ENCODE measurements around the gene NHSL1.

NHSL1 gene

DNA sequence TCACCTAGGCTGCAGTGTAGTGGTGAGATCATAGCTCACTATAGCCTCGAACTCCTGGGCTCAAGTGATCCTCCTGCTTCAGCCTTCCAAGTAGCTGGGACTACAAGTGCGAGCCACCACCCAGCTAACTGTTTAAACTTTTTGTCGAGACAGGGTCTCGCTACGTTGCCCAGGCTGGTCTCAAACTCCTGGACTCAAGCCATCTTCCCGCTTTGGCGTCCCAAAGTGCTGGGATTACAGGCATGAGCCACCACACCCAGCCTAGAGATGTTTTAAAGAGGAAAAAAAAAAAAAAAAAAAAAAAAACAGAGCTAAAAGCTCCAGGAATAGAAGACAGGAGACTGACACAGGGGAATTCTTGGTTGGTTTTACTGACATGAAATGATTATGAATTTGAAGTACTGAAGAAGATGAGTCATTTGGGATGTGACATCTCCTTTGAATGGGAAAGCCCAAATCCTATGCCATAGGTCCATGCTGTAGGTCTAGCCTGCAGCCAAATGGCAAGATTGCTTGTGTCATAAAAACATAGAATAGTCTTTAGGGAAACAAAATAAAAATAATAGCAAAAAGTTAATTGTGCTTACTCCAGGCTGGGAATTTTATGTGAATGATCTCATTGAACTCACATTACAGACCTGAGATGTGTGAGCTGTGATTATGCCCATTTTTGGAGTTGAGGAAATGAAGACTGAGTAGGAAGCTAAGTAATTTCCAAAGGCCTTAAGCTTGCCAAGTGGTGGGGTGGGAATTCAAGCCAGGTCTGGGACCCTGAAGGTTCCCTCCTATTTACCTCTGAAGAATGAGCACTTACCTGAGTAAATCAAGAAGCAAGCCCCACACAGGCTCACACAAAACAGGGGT lies 24.3 kb upstream of the NHSL1 start:
- DNase-seq, result no peak

DNA sequence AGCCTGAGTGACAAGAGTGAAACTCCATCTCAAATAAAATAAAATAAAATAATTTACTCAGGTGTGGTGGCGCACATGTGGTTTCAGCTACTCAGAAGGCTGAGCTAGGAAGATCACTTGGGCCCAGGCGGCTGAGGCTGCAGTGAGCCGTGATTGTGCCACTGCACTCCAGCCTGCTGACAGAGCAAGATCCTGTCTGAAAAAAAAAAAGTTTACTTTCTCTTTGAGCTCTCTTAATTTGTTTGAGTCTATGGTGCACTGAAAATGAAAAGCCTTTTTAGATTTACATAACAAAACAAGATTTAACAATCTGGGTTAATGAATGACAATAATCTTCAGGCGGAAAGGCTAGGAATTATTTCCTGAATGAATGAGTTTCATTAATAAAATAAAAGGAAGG lies 23.3 kb upstream of the NHSL1 start:
- DNase-seq, result no peak

DNA sequence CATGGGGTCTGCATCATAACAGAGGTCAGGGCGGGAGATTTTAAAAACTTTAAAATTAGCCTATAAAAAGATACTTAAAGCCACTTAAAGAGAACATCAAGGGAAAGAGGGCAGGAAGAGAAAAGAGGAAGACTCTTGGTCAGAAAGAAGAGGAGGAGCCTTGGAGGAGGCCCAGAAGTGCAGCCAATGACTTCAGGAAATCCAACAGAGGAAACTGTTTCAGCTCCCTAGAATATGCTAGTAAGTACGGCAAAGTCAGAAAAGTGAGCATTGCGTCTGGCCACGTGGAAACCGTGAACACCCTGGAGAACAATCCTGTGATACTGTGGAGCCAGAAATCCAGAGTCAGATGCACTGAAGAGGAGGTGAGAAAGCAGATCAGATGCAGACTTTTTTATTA lies 22.5 kb upstream of the NHSL1 start:
- DNase-seq, result peak; percentile 60 to 73

DNA sequence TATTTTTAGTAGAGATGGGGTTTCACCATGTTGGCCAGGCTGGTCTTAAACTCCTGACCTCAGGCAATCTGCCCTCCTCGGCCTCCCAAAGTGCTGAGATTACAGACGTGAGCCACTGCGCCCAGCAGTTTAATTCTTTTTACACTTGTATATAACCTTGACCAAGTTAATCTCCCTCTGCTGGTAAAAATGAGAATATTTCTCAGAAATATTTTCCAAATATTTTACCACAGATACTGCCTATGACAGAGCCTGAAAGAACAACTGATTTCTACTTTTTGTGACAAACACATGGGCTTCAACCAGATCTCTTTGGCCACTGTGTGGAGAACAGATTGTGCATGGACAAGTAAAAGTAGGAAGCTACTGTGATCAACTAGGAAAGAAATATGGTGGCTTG lies 21.2 kb upstream of the NHSL1 start:
- peak in 1 of 2 donors; percentile 50 for DNase-seq

DNA sequence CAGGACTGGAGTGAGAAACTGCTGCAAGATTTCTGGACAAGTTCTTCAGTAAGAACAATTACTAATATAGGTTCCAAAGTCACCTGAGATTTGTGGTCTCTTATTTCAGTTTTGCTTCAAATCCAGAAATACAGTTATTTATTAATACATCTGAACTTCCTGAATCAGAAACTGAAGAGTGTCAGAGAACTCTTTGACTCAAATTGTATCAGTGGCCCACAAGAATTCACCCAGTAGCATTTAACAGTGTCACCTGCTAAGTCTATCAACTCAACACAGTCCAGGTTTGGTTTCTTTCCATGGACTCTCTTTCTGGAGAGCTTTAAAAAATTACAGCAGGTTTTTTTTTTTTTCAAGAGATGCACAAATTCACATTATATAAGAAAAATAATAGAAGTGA lies 18.8 kb upstream of the NHSL1 start:
- DNase-seq, result no peak

DNA sequence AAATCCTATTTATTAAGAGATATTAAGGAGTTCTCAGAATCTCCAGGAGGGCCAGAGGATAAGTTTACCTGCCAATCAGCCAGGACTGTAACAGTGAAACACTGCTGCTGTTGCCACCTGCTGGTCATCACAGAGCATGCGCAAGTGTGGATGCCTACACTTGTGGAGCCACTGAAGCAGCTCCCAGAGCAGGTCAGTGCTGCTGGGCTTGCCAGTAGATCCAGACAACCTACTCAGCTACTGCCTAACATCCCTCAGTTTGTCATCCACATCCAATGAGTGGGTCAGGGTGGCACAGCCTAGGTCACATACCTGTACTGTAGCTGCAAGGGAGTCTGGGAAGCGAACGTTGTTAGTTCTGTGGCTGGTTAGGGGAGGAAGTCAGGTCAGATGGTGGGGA lies 18.3 kb upstream of the NHSL1 start:
- peak; percentile 54 to 62 for DNase-seq

DNA sequence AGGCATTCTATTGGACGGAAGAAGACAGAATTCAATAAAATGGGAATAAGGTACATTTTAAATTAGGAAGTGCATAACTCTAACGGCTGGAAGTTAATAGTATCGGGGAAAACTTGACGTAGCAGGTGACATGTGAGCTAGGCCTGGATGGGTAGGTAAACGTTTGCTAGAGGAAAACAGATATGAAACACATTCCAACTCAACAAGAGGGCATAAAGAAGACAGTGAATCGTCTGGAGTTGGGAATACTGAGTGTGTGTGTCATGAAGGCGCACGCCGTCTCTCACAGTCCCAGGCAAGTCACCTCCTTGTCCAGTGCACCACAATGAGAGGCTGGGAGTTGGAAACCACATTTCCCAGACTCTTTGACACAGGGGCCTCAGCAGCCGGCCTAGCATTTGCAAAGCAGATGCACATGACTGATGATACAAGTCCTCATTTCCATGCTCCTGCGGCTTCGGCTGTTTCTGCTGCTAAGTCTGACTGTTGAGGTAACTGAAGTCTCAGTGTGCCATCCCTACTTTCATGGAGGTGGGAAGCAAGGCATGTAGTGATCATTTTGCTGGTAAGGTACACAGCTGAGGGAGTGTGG lies 16.5 kb upstream of the NHSL1 start:
- DNase-seq, result no peak

DNA sequence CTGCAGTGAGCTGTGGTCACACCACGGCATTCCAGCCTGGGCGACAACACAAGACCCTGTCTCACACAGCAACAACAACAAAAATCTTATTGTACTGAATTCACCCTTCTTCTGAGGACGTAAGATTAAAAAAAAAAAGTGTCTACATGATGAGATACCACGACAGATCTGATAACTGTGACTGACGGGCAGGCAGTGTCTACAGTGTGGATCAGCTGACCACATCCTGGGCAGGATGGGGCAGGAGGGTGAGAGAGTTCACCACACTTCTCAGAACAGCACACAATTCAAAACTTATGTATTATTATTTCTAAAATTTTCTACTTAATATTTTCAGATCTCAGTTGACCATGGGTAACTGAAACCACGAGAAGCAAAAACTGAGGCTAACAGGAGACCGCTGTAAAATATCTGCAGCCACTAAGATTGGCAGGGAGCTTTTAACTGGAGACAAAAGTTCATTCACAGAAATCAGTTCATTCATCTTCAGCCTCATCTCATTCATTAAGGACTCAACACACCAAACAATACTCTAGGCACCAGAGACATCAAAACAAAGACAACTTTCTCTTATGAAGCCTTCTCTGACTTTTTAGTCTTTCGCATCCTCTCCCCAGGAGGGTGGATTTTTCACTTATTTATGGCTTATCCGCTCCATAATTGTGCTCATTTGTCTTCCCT lies 15.7 kb upstream of the NHSL1 start:
- no peak for DNase-seq

DNA sequence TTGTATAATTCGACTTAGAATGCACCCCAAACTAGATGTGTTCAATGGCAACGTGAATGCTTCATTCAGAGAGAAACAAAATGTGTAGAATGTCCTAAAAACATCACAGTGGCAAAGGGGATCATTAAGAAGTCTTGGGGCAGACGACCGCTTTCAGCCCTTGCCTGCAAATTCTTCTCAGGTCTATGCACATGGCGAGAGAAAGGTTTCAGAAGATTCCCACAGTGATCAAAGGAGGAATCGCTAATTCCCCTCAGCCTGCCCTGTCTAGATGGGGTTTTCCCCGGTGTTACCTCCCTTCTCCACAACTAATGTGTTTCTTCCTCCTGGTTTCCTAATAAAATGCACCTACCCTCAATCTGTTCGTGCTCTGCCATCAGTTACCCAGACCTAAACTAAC lies 13.3 kb upstream of the NHSL1 start:
- no peak for DNase-seq

DNA sequence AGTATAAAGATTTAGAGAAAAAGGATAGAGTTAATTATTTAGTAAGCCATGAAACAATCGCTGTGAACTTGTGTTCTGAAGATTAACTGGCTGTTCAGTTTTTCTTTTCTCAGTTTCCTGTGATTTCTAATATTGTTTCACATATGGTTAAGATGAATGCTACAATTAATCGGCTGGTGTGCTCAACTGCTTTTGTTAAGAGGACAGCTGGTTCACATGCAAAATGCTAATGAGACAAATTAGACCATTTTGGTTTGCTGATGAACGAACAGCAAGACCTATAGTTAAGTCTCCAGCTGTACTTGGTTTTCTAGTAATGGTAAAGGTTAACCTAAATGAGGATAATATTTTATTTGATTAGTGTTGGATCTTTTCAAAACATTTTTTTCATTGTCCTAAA lies 10.8 kb upstream of the NHSL1 start:
- no peak for DNase-seq

DNA sequence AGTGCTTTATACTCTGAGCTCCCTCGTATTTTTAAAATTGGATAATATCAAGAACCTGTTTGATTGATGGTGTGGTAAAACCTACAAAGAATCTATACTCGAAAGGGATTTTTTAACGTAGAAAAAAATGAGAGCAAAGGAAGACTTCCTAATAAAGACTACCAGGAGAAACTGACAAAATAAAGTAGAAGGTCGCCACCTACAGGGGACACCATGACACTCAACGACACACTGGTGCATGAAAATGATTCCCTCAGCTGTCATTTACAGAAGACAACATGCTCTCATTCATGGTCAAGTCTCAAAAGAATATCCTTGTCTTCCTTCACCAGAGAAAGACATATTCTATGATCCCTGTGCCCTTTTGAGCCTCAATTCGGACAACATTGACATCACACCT lies 10.1 kb upstream of the NHSL1 start:
- DNase-seq, result peak; percentile 58 to 66

DNA sequence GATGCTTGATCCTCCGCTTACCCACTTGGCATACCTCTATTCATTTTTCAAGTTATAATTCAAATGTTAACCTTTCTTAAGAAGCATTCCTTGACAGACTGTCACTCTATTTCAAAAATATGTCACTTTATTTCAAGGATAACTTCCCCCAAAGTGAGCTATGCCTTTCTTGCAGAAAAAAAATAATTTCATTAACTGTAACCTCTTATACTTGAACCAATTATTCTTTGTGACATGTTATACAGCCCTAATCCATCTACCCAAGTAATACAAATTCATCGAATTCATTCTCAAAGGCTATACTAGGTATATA lies 9.3 kb upstream of the NHSL1 start:
- no peak for DNase-seq

DNA sequence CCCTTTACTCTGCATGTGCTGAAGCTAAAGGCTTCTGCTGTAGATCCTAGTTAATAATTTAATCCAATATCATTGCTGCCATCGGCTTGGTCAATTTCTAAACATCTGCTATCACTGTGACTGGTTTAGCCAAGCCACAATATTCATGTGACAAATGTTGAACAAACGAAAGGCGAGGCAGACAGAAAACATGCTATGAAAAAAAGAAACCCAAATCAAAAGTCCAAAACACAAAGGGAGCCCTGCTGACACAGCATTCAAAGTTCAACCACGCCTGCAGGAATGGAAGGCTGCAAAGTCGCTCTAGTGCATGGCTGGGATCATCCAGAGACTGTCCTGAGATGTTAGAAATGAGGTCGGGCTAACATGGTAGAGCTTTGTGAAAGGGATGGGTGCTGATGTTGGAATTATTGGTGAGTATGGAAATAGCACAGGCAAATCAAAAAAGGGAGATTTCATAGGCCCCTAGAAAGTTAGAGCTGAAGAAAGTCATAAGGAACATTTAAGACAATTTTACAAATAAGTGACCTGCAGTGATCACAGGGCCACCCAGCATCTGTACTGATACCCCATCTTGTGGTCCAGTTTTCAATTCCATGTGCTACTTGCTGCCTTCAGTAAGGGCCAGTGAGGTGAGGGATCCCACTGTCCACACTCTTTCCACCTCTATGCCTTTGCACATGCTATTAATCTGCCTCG lies 8.8 kb upstream of the NHSL1 start:
- DNase-seq, result no peak

DNA sequence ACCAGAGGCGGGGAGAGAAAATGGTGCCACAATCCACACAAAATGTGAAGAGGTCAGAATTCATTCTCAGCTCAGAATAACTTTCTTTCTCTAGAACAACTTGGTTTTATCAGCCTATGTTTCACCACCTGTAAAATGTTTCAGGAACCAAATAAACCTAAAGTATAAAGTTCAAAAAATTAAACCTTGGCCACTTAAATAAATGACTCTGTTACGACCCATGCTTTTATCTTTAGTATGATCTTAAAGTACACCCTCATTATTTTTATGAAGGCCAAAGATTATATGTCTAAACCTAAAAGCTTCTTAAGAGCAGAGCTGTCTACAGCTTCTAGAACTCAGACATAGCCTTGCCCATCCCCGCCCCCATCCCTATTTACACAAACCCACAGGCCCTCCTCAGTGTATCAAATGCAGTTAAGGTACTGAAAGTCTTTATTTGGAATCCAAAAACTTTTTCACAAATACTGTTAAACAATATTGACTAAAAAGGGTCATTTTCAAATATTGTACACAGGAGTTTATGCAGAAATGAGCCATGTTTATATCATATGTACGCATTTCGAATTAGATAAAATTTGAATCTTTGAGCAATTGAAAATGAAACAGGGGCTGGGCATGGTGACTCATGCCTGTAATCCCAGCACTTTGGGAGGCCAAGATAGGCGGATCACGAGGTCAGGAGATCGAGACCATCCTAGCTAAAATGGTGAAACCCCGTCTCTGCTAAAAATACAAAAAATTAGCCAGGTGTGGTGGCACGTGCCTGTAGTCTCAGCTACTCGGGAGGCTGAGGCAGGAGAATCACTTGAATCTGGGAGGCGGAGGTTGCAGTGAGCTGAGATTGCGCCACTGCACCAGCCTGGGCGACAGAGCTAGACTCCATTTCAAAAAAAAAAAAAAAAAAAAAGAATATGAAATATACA lies 5.7 kb upstream of the NHSL1 start:
- no peak for DNase-seq

DNA sequence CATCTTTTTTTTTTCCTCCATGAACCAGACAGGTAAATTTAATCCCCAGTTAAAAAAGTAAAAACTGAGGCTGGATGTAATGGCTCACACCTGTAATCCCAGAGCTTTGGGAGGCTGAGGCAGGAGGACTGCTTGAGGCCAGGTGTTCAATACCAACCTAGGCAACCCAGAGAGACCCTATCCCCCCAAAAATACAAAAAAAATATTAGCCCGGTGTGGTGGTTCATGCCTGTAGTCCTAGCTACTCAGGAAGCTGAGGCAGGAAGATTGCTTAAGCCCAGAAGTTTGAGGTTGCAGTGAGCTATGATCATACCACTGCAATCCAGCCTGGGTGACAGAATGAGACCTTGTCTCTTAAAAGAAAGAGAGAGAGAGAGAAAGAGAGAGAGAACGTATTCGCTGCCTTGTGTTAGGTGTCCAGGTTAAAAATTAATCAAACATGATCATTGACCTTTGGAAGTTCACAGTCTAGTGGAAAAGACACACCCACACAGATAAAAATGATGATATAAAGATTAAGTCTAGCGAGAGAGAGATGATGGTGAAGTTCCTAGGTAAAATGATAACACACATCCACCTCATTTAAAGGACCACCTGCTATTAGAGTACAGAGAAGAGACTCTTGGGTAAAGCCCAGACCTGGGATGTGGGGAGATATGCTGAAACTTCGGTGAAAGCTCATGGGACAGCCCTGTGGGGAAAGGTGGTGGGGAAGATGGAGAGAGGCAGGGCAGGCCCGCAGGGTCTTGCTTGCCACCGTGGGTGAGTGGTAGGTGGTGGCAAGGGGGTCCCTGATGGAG lies 4.8 kb upstream of the NHSL1 start:
- DNase-seq, result no peak

DNA sequence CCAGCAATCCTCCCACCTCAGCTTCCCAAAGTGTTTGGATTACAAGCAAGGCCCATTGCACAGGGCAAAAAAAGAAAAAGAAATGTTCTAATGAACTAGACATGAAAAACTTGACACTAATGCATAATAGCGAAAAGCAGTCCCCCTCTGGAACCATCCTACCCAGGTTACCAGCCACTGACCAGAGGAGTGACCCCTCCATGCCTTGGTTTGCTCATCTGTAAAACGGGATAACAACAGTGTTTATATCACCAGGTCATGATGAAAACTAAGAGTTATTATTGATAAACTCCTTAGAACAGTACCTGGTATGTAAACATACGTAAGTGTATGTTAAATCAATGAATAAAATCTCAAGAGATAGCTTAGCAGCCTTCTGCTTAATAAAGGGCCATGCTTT lies 3.3 kb upstream of the NHSL1 start:
- no peak for DNase-seq

DNA sequence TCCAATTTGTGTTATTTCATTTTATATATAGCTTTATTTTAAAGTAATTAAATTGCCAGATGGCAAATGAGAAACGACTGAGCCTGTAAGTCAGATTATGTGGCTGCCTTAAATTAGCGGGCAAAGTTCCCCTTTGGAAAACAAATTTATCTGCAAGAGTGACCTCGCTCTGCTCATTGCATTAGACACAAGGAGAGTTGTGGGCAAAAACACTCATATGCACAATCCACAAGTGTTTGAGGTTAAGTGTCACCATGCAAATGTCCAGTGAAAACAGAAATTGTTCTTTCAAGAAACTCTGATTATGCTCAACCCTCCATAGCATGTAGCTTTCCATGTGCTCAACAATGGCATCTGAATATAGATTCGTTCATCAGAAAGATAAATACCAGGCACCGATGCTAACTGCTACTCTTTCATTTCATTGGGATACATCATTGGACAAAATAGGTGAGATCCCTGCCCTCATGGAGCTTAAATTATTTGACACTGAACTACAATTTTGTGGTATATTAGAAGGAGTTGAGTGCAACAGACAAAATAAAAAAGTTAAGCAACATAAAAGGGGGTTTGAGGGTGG lies 1.7 kb upstream of the NHSL1 start:
- peak in 1 of 2 donors; percentile 14 for DNase-seq

DNA sequence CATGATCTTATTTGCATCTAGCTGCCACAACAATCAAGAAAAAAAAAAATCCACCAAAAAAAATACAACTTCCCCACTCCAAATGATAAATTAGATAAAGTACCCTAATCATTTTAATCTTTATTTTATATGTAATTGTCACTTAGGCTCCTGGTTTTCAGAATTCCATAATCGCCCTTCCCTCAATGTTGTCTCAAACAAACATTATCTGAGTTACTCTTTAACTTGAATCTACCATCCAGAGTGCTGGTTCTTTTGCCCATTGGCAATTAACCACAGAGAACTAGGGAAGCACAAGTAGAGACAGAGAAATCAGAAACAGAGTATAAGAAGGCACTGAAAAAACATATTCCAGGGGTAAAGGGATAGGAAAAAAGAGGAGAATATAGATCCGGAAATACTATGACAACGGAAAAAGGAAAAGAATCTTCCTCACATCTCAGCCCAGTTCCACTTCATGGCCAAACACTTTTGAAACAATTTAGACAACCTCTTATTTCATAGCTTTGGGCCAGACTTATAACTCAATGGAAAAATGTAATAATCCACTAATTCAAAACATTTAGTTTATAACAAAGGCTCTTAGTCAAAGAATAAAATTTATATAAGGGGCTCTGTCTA lies 861 bp upstream of the NHSL1 start:
- DNase-seq, result no peak

DNA sequence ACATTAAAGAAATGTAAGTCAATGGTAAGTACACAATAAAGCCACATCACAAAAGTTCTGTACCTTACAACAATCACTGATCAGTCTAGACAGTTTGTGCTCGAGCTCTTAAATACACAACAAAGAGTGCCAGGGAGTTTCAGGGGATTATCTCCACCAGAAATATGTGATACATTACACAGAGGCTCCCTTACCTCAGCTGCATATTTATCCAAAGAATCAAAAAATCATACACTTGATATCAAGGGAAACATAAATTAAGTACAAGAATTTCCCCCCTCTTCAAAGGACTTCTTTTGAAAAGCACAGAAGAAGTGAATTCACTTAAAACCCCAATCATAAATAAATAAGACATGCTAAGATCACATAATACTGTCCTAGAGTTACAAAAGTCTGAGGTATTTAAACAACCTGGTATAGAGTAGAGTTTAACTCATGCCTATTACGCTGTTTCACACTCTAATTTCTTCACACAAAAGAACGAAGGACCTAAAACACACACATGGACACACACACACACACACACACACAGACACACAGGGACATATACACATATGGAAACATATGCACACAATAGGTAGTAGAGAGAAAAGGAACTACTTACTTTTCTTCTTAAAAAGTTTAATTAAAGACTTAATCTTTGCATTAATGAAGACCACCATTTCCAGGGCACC lies 528 bp downstream of the NHSL1 start:
- no peak for DNase-seq

DNA sequence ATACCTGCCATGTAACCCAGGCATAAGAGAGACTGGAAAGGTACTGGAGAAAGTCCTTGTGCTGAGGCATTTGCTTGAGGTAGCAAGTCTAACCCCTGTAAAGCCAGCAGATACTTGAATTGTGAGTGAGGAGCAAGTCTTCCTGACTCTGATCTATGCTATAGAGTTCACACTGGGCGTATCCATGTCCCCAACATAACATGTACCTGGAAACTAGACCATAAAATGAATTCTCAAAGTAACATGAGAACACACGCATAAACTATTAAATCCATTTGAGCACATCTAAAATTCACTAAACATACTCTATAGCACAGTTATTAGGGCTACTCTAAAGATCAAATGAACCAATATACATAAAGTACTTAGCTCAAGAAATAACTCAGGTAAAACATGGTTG lies 2.0 kb downstream of the NHSL1 start:
- no peak for DNase-seq
